PC-3 (cell line): ENCODE results near the gene LSM11. TPM values are rescaled to one million over a fixed set of nuclear protein-coding genes. Genes with fewer than 3 reads are reported as not detected.

Source experiments
- total RNA-seq: library from RNA; depleted of rRNA; stranded (reverse); fragments of >200 nt; gene quantifications from 2 replicates; pipeline ENCODE4 v1.2.3, GENCODE V29; 2014; rRNA removed

LSM11 gene
- total RNA-seq, 1 experiment from 2014 or later, result 5.0 TPM

Other genes with a start within 250 kb of the LSM11 start
- gene ADAM19, start 167.9 kb upstream of the LSM11 start, total RNA-seq, result 115 and 130 TPM in 2 replicates
- gene SOX30, start 91.3 kb upstream of the LSM11 start, total RNA-seq, result 0.51 TPM in 1 of 2 replicates, not detected in the other
- 0.84 TPM in 1 of 2 replicates, not detected in the other for gene C5orf52, start 72.2 kb upstream of the LSM11 start, total RNA-seq
- gene THG1L, start 12.3 kb upstream of the LSM11 start, total RNA-seq, result 45.1 and 45.3 TPM in 2 replicates
- gene CLINT1, start 115.4 kb downstream of the LSM11 start, total RNA-seq, result 125 and 131 TPM in 2 replicates